Osteocyte (in vitro differentiated cells): ENCODE data around the gene ISOC1. TPM values are rescaled to one million over a fixed set of nuclear protein-coding genes. Genes with fewer than 3 reads are reported as not detected.

Experiments
- DNase-seq: peaks from one replicate; pipeline ENCODE4 v3.0.0; 2021; ENCODE audit warnings: mixed read lengths; ENCODE audit not compliant: unreplicated experiment; ENCODE audit errors: extremely low spot score
- H3K27ac Mint-ChIP-seq: one replicate; pipeline ENCODE4 v1.8.0; 2021; ENCODE audit warnings: mild to moderate bottlenecking, mixed read lengths; ENCODE audit not compliant: unreplicated experiment
- H3K27me3 Mint-ChIP-seq: one replicate; pipeline ENCODE4 v1.8.0; 2021; ENCODE audit warnings: mixed read lengths; ENCODE audit not compliant: unreplicated experiment
- H3K36me3 Mint-ChIP-seq: one replicate; pipeline ENCODE4 v1.8.0; 2021; ENCODE audit warnings: mixed read lengths; ENCODE audit not compliant: unreplicated experiment
- H3K4me1 Mint-ChIP-seq: one replicate; pipeline ENCODE4 v1.8.0; 2021; ENCODE audit warnings: mixed read lengths; ENCODE audit not compliant: unreplicated experiment
- H3K4me3 Mint-ChIP-seq: one replicate; pipeline ENCODE4 v1.8.0; 2021; ENCODE audit warnings: mild to moderate bottlenecking, moderate library complexity, mixed read lengths; ENCODE audit not compliant: unreplicated experiment
- H3K9me3 Mint-ChIP-seq: one replicate; pipeline ENCODE4 v1.8.0; 2021; ENCODE audit warnings: mixed read lengths; ENCODE audit not compliant: unreplicated experiment
- CTCF ChIP-seq: fragments of 200-600 bp; sonication (generic); IDR thresholded peaks from 2 replicates; pipeline ENCODE4 v1.5.0; 2021; ENCODE audit warnings: antibody characterized with exemption, mild to moderate bottlenecking, moderate library complexity
- total RNA-seq: library from RNA; stranded (reverse); gene quantifications from 2 replicates; pipeline ENCODE4 v1.2.1, GENCODE V29; 2021

Gene ISOC1
- total RNA-seq, 1 donor from 2014 or later = 7.2 TPM

DNA sequence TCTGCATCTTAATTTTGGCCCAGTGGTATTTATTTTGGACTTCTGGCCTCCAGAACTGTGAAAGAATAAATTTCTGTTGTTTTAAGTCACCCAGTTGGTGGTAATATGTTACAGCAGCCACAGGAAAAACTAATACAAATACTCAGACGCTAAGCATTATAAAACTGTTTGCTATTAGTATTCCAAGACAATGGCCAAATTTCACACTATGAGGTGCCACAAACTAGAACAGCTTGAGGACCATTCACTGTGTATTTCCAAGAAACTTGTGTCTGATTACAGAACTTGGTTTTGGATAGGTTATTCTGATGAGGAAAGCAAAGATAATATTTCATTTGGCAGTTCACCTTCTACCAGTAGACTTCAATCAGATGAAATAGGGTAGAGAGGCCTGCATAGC, 16.3 kb upstream of the ISOC1 start:
- H3K27ac Mint-ChIP-seq = no peak overlapping the region
- DNase-seq = no peak
- no peak overlapping the region for H3K4me3 Mint-ChIP-seq
- peaks cover 41% of the 10 kb centered on the region for H3K27me3 Mint-ChIP-seq
- H3K9me3 Mint-ChIP-seq = no peaks in the 10 kb centered on the region
- H3K36me3 Mint-ChIP-seq = no peaks in the 10 kb centered on the region
- no peak for TF ChIP-seq CTCF
- no peaks in the 10 kb centered on the region for H3K4me1 Mint-ChIP-seq

DNA sequence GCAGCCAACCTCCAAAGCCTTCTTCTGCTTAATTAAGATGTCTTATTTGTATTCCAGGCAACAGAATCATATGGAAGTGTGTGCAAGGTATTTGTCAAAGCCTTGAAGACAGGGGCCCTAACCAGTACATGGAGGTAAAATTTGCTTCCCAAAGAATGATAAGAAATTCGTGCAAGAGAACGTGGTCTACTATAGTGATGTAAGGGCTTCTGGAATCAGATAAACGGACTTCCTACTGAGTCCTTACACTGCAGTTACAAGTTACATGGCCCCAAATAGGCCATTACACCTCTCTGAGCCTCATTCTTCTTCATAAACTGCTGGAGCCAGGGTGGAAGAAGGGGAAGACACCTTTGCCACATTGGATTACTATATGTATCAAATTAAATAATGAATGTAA, 15.9 kb upstream of the ISOC1 start:
- H3K36me3 Mint-ChIP-seq = no peaks in the 10 kb centered on the region
- no peak for TF ChIP-seq CTCF
- no peaks in the 10 kb centered on the region for H3K9me3 Mint-ChIP-seq
- no peak overlapping the region for H3K27ac Mint-ChIP-seq
- peaks cover 41% of the 10 kb centered on the region for H3K27me3 Mint-ChIP-seq
- DNase-seq = no peak
- no peaks in the 10 kb centered on the region for H3K4me1 Mint-ChIP-seq
- no peak overlapping the region for H3K4me3 Mint-ChIP-seq

DNA sequence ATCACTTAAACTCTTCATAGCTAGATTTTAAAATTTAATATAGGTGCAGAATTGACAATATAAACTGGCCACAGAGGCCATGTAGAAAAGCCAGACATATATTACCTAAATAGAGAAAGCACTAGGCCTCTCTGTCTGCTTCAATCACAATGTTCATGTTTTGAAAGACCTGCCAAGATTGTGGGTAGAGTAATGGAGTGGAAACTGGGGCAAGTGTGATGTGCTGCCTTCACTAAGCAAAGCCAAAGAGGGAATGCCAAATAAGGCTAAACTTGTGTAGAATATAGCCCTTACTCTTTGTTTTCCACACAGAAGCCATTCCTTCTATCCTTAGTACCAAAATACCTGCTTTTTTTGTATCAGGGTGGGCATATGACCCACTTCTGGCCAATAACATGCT, 15.1 kb upstream of the ISOC1 start:
- no peaks in the 10 kb centered on the region for H3K9me3 Mint-ChIP-seq
- no peak for DNase-seq
- no peaks in the 10 kb centered on the region for H3K36me3 Mint-ChIP-seq
- peaks cover 41% of the 10 kb centered on the region for H3K27me3 Mint-ChIP-seq
- no peaks in the 10 kb centered on the region for H3K4me1 Mint-ChIP-seq
- H3K27ac Mint-ChIP-seq = no peak overlapping the region
- H3K4me3 Mint-ChIP-seq = no peak overlapping the region
- no peak for TF ChIP-seq CTCF

DNA sequence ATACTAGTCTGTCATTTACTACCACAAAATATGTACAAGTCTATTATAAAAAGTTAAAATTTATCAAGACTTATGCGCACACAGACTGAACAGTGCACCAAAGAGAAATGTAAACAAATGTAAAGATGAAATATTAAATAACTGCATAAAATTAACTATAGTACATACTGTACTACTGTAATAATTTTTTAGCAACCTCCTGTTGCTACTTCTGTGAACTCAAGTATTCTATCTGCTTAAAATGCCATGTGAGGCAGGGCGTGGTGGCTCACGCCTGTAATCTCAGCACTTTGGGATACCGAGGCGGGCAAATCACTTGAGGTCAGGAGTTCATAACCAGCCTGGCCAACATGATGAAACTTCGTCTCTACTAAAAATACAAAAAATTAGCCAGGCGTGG, 13.8 kb upstream of the ISOC1 start:
- Mint-ChIP-seq H3K4me1 (no peaks in the 10 kb centered on the region), H3K27me3 (peaks cover 38% of the 10 kb centered on the region), H3K9me3 (no peaks in the 10 kb centered on the region), H3K4me3 (no peak overlapping the region), H3K36me3 (no peaks in the 10 kb centered on the region), H3K27ac (no peak overlapping the region)
- no peak for TF ChIP-seq CTCF
- DNase-seq = no peak

- H3K9me3 Mint-ChIP-seq = no peaks in the 10 kb centered on the region
- no peak overlapping the region for H3K27ac Mint-ChIP-seq
- DNase-seq = no peak
- peaks cover 52% of the 10 kb centered on the region for H3K27me3 Mint-ChIP-seq
- H3K36me3 Mint-ChIP-seq = no peaks in the 10 kb centered on the region
- no peak overlapping the region for H3K4me3 Mint-ChIP-seq
- TF ChIP-seq CTCF = no peak
- no peaks in the 10 kb centered on the region for H3K4me1 Mint-ChIP-seq
Observed at GRCh38 chr5:129082225-129083136, 12.1 kb upstream of the ISOC1 start.
